Activated T-cell treated with anti-CD3 and anti-CD28 coated beads for 48 hours (primary cell): ENCODE results near the gene TMEM132C.

Experiments used
- DNase-seq: peaks from one replicate; pipeline ENCODE4 v3.0.0-alpha.2; 2020; ENCODE audit warnings: low read depth

TMEM132C gene

GRCh38 chr12:128288357-128288756 is 21.4 kb downstream of the TMEM132C start:
- no peak for DNase-seq

DNA sequence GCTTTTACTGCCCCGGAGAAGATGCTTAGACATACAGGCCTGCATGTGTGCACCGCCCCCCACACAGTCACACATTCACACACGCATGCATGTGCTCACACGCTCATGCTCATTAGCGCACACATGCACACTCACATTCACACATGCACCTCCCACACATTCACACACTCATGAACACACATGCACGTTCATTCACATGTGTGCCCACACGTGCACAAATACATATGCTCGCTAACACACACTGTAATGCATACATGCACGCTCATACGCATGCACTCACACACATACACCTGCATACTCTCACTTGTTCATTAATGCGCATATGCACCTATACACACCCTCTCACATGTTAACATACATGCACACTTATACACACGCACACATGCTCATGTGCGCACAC is 21.9 kb downstream of the TMEM132C start:
- DNase-seq: no peak

DNA sequence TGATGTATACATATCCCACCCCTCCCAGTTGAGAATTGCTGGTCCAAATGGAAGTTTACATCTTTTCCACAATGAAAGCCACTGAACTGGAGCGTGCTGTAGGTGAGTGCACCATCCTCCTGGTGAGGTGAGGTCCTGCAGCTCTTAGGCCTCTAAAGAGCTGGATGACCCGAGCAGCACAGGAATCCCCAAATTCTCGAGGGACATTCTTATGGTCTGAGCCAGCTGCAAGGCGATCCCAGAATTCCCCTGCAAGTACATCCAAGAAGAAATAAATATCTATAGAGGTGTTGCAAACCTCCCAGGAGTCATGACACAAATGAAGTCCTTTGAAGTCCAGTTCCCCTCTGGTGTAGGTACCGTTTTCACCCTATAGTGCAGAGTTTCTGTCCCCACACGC is 24.0 kb downstream of the TMEM132C start:
- no peak for DNase-seq

DNA sequence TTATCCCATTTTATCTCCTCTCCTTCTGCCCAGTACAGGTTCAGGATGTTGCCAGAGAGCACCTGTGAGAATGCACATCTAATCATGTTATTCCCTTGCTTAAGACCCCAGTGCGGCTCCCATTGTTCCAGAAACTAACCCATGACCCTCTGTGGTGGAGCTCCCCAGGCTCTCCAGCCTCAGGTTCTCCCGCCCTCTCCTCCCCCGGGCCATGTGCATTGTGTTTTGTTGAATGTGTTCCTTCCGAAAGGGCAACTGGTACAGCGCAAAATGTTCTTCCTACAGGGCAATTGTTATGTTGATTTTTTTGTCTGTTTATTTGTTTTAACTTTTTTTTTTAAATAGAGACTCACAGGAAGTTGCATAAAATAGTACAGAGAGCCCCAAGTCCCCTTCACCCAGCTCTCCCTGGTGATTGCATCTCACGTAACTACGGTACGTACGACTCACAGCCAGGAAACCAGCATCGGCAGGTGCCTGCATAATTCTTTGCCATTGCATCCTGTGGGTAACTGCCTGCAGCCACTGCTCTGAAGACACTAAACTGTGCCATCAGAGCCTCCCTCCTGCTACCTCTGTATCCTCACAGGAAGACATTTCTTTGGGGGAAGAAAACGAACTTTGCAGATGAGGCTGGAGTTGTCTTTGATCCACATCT is 31.2 kb downstream of the TMEM132C start:
- DNase-seq: no peak

DNA sequence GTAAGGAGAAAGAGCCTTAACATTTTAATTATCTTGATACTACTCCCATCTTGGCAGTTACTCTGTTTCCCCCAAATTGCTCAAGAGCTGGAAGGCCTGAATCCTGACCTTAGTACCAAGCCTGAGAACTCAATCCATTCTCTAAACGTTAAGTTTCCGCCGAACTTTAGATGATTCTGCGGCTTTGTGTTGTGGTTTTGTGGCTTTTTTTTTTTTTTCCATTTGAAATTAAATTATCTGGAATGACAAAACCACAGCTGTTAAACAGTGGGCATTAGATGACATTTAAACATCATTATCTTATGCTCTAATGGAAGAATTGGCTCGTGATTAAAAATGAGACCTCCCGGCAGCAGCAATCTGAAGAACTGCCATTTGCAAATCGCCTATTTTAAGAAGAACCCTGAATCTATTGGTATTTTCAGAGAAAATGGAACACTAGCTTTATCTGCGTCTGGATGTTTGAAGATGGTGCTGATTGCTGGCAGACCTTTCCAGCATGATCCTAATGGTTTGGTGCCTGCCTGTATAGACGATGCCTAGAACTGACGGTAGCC is 38.4 kb downstream of the TMEM132C start:
- no peak for DNase-seq

- DNase-seq: no peak
Measured at GRCh38 chr12:128307791-128308190, 40.8 kb downstream of the TMEM132C start.

DNA sequence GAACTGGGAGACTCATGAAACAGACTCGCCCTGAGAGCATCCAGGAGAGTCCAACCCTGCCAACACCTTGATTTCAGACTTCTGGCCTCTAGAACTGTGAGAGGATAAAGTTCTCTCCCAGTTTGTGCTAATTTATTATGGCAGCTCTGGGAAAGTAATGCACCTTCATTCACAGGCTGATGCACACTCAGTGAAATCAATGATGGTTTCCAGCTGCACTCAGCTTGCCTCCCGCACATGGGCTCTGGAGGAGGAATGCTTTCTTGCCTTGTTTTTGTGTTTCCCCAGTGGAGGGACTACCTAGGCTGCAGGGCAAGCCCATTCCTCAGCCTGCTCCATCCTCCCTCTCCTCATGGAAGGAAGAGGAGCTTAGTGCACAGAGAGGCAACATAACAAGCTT is 45.7 kb downstream of the TMEM132C start:
- no peak for DNase-seq

DNA sequence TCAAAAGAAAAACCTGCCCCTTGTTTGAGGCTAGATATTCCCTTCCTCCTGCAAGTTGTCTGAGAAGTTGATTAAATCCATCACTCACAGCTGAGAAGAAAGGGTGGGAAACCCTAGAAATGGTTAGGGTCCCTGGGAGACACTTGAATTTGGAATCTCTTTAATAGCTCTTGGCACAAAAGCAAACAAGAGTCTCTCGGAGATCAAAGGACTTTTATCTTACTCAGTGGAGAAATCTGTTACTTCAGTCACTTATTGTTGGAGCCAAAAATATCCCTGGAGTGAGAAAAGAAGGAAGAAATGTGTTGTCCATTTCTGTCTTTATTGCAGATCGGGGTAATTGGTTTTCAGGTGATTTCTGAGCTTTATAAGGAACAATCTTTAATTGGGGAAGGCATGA is 47.0 kb downstream of the TMEM132C start:
- DNase-seq: no peak

GRCh38 chr12:128314611-128315010 is 47.6 kb downstream of the TMEM132C start:
- DNase-seq: no peak

- no peak for DNase-seq
Measured at GRCh38 chr12:128316078-128316477, 49.1 kb downstream of the TMEM132C start.

GRCh38 chr12:128316973-128317526 is 50.1 kb downstream of the TMEM132C start:
- no peak for DNase-seq

GRCh38 chr12:128318341-128318740 is 51.4 kb downstream of the TMEM132C start:
- no peak for DNase-seq

DNA sequence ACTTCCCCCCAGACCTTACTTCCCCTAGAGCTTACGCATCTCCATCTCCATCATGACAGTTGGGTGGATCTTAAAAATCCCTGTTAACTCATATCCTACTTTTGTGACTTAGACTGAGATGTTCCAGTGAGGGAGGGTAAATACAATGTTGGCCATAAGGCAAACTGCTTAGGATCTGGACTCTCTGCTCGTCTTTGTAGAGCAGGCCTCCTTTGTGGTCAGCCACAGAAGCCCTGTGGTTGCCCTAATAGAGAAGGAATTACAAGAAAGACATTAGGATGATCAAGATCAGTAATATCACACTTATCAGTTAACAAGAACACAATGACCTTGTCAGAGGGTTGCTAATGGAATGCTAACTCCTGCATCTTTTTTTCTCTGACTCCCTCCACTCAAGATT is 52.0 kb downstream of the TMEM132C start:
- no peak for DNase-seq

DNA sequence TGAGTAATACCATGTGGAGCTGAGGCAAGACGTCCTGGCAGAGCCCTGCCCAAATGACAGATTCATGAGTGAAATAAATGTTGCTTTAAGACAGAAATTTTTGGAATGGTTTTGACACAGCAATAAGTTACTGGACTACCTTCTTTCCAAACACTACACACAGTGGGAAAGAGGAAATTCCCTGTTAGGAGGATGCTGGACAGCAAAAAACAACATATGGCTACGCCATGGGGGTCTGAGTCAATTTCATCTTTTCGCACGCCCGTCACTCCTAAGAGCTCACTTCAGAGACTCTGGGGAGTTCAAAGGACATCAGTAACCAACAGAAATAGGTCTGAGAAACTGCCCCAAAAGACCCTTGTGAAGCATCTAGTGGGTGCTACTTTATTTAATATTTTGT is 55.4 kb downstream of the TMEM132C start:
- no peak for DNase-seq

DNA sequence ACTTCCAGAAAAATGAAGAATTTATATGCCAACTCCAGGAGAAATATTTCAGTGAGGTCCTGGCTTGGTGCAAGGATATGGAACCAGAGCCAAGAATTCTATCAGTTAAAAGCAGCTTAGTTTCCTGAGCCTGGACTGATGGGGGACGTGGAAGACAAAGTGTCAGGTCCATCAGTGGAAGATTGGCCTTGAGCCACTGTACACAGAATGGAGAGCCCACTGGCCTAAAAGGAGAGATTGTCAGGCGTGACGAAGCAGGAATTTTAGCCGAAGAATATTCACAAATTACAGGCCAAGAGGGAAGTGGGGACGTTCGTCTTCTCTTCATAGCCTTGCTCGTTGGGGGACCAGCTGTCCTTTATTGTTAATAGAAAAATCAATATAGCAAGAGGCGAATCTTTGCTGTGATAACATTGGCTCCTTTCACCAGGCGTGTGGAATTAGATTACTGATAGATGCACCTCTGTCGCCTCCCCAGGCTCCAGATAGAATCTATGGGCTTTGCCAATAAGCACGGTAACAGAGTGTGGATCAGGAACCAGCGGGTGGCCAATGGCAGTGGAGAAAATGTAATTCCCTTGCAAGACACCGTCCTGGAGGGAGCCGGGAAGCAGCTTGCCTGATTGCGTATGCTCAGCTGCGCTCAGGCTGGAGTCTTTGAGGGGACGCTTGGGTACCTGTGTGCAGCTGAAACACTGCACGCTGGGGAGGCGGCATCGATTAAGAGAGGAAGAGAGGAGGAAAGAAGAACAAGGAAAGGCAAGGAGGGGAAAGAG is 56.4 kb downstream of the TMEM132C start:
- DNase-seq: no peak

DNA sequence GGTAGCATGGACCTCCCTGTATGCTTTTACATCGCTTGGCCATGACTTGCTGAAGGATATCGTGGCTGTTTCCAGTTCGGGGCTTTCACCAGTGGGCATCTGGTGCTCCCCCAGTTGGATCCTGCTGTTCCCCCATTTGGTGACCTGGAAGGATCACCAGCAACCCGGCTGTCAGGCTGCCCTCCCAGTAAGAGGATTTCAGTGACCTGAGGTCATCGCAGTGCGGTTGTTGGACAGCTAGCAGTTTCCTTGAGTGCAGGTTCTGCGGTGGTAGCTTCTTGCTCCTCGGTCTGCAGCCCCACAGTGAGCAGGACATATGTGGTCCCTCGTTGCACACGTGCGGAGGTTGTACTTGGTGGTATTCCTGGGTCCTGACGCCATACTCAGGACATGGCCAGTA is 58.7 kb downstream of the TMEM132C start:
- DNase-seq: no peak

GRCh38 chr12:128326406-128326805 is 59.4 kb downstream of the TMEM132C start:
- no peak for DNase-seq

DNA sequence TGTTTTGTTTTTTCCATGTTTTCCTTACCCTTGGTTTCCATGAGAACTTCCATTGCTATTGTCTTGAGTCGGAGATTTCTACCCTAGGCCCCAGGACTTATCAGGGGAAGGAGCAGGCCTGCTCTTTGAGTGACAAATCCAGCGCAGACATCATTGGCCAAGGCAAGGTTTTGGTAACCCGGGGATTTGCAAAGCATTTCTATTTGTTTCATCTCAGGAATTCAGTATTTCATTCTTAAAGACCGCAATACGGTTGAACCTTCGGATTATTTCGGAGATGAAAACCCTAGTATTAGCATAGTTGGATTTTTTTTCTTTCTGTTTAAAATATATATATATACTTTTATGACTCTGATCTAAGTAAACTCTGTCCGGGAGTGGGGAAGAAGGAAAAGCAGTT is 62.0 kb downstream of the TMEM132C start:
- DNase-seq: no peak

- no peak for DNase-seq
Measured at GRCh38 chr12:128336204-128337070, 69.5 kb downstream of the TMEM132C start.

- no peak for DNase-seq
Measured at GRCh38 chr12:128337071-128337345, 70.0 kb downstream of the TMEM132C start.

GRCh38 chr12:128337431-128338170 is 70.6 kb downstream of the TMEM132C start:
- no peak for DNase-seq
